ENCODE data around the gene DOCK1.

Gene DOCK1

DNA sequence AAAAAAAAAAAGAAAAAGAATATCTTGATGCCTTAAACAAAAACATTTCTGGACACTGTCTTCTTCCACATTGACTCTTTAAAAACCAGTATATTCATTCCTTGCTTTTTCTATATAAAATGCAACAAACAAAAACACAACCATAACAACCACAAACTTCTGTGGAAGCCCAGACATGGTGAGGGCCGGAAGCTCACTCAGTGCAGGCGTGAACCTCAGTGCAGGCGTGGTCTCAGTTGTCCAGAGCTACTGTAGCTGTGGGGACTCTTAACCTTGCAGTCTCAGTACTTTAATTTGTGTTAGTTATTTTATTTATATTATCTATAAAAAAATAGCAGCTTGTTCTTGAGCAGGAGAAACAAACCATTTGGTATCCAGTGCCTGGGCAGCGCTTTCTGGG is 131.8 kb downstream of the DOCK1 start:
- DNase-seq (ENCODE audit: low spot score), result no peak

DNA sequence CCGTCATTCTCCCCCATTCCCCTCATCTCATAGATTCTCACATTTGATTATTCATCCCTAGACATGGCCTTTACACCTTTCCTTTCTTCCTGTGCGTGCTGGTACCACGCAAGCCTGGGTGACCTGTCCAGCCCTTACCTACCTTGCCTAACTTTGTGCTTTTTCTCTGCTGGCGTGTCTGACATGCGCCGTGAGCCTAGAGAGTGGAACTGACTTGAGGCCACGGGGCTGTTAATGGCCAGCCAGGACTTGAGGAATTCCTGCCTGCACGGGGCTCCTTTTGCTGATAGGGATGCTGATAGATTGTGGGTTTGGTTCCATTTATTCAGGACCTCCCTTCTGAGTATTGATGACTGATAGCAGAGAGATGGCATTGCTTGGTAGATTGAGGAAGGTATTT is 134.2 kb downstream of the DOCK1 start:
- DNase-seq (ENCODE audit: low spot score), result no peak

DNA sequence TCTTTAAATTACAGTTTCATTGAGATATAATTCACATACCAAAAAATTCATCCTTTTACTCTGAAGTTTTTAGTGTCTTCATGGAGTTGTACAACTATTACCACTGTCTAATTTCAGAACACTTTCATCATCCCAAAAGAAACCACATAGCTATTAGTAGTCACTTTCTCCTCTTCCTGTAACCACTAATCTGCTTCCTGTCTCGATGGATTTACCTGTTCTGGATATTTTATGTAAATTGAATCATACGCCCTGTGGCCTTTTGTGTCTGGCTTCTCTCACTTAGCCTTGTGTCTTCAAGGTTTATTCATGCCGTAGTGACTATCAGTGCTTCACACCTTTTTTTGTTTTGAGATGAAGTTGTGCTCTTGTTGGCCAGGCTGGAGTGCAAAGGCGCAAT is 135.5 kb downstream of the DOCK1 start:
- no peak for DNase-seq (ENCODE audit: low spot score)

DNA sequence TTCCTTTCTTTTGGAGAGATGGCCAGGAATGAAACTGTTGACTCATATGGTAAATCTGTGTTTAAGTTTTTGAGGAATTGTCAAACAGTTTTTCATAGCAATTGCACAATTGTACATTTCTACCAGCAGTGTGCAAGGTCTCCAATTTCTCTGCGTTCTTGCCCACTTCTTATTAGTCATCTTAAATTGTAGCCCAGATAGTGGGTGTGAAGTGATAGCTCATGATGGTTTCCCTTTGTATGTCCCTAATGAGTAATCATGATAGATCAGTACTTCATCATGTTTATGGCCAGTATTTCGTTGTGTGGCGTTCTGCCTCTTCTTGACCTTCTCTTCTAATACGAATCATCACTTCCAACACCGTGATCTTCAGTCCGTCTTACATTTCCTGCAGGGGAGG is 136.3 kb downstream of the DOCK1 start:
- no peak for DNase-seq (ENCODE audit: low spot score)

DNA sequence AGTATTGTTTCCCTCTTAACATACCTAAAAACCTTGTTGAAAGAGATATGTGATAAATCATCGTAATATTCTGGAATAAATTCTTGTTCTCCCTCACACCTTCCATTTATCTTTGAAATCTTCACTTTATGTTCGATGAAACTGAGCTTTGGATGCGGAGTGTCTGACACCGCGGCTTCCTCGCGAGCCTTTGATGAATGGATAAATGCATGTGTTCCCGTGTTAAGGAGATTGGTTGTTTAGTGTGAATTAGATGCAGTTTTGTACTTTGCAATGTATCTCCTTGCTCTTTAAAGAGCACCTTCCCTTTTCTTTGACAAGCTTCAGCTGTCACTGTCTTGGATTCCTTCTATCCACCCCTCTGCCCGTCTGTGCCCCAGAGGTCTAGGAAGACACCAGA is 138.1 kb downstream of the DOCK1 start:
- DNase-seq (ENCODE audit: low spot score), result no peak

DNA sequence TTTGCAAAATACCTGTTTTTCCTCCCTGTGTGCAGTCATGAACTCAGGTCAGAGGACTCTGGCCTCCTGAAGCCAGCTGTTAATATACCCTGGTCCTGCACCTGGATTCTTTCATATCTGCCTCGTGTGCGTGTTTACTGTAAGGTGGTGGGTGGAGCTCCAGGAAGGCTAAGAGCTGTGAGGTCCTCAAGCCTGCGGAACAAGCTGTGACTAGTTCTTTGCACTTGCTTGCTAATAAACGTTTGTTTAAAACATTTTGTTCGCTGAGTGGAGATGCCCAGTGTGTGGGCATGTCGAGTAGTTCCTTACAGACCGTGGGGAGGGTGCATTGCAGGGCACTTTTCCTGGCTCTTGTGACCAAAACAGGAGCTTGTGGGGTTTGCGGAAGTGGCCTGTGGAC is 139.0 kb downstream of the DOCK1 start:
- no peak for DNase-seq (ENCODE audit: low spot score)

DNA sequence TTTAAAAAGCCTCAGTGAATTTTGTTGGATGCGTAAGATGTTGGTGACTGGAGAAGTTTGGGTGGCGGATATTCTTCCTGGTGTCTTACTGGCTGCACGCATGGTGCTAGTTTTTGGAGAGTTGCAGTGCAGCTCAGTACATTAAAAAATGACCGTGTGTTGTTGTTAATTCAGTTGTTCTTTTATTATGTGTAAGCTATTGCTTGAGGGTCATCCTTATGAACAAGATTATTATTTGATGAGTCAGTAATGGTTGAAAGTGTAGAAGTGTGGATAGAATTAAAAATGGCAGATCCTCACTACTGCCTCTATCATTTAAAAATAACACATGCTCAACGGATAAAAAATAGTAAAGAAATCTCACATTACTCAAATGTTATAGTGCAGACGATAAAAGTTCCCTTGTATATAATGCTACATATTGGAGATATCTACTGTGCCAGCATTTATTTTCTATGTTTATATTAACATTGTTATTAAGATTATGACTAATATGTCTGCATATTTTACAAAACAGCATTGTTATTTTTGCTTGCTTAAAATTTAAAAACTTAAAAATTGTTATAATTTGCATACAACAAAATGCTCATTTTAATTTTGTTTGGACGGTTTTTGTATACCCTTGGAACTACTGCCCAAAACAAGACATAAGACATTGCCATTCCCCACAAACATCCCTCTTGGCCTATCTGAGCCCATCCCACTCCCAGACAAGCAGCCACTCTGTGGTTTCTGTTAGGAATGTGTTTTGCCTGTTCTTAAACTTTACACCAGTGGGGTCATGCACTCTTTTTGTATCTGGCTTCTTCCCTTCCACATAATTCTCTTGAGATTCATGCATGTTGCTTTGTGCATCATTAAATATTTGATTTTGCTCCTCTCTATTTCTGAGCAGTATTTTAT is 142.0 kb downstream of the DOCK1 start:
- DNase-seq (ENCODE audit: low spot score), result no peak

DNA sequence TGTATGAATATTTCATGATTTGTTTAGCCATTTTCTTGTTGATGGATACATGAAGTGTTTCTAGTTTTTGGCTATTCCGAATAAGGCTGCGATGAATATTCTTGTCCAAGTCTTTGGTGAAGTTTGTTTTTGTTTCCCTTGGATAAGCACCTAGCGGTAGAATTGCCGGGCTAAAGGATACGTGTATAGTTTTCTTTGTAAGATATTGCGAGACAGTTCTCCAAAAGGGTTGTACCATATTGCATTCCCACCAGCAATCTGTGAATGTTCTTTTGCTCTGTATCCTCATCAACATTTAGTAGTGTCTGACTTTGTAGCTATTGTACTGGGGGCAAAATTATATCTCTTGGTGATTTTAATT is 142.6 kb downstream of the DOCK1 start:
- DNase-seq (ENCODE audit: low spot score), result no peak

DNA sequence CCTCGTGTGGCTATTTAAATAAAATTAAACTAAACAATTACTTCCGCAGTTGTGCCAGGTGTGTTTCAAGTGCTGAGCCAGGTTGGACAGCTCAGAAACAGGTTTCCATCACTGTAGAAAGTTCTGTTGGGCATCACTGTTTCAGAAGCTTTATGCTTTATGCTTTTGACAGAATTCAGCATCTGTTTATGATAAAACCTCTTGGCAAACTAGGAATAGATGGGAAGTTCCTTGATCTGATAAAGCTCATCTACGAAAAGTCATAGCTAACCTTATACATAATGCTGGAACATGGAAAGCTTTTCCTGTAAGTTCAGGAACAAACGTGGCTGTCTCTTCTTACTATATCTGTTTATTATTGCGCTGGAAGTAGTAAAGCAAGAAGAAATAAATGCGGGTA is 143.4 kb downstream of the DOCK1 start:
- no peak for DNase-seq (ENCODE audit: low spot score)

DNA sequence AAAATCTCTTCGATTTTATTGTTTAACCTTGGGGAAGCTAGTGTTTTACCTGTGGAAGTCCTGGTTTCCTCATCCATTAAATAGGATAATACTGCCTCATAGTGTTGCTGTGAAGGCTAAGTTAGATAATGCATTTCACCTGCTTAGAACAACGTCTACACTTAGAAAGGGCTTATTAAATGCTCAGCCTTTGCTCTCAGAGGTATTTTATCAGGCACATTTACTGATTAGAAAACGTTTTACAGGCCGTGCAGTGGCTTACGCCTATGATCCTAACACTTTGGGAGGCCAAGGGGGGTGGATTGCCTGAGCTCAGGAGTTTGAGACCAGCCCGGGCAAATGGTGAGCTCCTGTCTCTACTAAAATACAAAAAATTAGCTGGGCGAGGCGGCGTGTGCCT is 146.8 kb downstream of the DOCK1 start:
- no peak for DNase-seq (ENCODE audit: low spot score)

DNA sequence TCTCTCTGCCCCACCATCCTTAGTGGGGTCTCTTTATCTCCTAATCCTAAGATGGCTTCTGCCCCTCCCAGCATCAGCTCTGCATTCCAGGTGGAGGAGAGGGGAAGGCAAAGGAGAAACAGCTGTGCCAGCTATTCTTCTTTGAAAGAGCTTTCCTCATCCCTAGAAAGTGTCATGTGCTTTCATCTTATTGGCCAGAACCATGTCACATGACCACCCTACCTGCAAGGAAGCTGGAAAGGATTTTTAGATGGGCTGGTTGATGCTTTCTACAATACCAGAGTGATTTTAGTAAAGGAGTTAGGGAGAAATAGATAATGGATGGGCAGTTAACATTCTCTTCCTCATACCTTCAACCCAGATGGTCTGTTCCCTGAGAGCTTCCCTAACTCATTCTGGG is 150.0 kb downstream of the DOCK1 start:
- no peak for DNase-seq (ENCODE audit: low spot score)

DNA sequence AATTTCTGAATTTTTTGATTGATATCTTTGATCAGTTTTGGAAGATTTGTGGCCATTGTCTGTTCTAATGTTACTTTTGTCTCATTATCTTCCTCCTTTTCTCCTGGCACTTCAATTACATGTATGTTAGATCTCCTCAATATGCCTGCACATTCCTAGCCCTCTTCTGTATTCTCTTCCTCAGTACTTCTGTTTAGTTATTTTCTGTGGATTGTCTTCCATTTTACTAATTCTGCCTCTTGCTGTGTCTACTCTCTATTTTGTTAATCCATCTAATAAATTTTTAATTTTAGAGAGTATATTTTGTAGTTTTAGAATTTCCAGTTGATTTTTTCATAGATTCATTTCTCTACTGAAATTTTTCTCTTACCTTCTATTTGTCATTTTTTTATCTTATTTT is 154.1 kb downstream of the DOCK1 start:
- DNase-seq (ENCODE audit: low spot score), result no peak

DNA sequence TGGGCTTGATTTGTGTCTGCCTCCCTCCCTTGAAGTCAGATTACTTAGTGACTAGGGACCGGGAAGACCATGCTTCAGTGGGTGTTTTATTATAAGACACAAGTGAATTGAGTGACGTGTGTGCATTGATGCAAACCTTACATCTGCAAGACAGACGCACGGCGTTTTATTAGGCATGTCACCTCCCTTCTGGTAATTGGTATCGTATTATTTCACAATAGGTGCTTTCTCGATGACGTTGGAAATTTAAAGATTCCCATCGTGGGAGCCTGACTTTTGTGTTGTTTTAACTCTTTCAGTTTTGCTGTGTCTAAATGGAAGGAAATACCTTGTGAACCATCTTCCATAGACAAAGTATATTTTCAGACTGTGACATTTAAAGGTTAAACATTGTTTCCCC is 158.5 kb downstream of the DOCK1 start:
- DNase-seq (ENCODE audit: low spot score), result no peak

DNA sequence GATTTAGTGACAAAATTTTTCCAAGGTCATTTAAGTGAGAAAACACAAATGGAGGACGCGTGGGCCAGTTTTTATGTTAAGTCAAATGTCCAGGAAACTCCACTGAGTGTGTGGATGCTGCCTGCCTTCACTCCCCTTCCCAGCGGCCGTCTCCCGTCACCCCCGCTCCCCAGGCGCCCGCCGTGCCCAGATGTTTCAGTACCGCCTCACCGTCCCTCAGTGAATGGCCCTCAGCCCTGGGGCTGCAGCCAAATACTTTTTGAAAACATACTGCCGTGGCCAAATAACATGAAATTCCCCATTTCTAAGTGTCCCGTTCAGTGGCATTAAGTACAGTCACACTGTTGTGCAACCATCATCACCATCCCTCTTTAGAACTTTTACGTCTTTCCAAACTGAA is 159.2 kb downstream of the DOCK1 start:
- no peak for DNase-seq (ENCODE audit: low spot score)

DNA sequence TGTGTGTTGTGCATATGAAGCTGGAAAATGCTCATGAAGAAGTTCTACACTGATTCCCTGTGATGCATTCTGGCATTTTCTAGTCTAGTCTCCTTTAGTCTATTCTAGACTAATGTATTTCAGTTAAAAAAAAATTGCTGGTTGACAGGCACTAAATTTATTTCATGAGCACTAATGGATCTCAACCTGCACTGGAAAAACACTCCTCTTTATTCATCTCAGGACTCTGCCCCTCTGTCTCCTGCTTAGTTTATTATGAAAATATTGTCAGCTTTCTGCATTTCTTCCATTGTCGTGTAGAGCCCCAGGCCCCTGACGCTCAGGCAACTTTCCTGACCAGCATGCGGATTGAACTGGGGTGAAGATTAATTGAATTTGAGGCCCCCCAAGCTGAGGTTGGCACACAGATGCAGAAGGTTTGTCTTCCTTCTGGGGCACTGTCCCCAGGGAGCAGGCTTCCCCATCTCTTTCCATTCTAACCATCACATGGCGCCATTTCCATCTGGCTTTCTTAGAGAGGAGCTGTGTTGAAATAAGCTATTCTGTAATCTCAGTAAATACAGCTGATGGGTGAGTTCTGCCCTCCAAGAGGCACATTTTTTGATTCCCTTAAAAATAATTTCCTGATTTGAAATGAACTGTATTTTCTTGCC is 162.4 kb downstream of the DOCK1 start:
- DNase-seq (ENCODE audit: low spot score), result peak; percentile 16

DNA sequence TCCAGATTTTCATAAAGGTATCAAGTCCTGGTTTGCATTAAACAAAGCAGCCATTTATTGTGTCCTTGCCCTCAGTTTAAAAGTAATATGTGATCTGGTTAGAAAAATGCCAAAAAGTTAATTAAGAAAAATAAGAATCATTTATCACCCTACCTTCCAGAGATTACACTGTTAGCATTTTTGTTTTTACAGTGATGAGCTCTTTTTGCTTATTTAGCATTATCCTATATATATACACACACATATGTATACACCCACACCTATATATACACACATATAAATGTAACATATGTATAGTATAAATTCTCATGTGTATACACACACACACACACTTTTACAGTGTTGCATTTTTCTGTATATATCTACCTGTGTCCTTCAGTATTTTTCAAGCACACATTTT is 163.3 kb downstream of the DOCK1 start:
- no peak for DNase-seq (ENCODE audit: low spot score)

DNA sequence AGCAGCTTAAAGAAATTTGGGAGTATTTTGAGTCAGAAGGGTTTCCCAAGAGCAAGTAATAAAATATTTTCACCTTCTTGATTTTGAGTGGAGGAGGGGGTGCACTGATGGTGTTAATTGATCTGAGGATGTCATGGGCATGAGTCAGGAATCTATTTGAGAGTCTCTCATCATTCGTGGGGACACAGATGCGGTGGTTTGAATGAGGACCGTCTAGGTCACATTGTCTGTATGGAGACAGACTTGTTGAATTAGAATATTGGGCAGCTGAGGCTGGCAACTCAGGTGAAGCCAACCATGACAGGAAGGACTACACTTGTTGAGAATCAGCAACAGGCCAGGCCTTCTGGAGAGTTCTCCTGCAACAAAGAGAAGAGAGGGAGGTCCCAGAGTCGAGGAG is 164.2 kb downstream of the DOCK1 start:
- DNase-seq (ENCODE audit: low spot score), result no peak

DNA sequence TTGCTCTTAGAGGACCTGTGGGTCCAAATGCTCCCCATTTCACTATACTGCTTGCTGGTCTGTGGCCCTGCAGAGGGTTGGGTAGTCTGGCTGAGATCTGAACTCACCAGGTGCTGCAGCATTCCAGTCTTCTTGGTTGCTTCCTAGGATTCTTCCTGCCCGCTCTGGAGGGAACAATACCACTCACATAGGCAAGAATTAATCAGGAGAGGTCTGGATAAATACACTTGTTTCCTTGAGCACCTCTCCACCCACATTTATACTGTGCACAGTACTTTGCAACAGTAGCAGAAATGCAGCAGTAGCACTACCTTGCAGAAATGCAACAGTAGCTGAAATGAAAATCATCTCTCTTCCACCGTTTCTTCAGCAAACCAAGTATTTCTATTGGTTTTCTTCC is 165.9 kb downstream of the DOCK1 start:
- DNase-seq (ENCODE audit: low spot score), result no peak

DNA sequence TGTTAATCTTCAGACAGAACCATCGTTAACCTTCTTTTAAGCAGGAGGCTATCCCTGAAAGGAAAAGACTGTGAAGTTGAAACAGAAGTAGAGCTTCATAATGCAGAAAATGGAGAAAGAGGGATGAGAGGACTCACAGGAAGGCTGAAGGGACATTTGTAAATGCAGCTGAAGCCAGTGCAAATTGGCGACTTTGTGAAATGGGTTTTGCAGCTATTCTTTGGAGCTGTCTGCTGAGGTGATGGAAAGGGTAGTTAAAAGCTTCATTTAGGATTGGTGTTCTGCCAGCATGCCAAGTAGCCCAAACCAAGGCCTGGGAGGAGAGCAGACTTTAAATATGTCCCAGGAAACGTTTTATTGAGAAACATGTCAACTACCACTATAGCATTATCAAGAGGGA is 168.4 kb downstream of the DOCK1 start:
- no peak for DNase-seq (ENCODE audit: low spot score)

DNA sequence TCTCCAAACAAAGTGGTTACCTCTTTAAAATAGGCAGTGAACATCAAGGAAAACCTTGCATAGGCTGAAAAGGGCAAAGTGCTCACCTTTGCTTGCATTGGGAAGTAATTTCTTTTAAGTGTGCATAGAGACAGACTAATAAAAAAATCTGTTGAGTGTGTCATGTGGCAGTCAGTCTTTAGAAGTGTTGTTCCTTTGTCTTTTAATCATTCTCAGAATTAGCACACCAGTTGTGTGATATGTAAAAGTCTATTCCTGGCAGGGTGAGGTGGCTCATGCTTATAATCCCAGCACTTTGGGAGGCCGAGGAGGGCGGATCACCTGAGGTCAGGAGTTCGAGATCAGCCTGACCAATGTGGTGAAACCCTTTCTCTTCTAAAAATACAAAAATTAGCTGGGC is 174.2 kb downstream of the DOCK1 start:
- DNase-seq (ENCODE audit: low spot score), result no peak

DNA sequence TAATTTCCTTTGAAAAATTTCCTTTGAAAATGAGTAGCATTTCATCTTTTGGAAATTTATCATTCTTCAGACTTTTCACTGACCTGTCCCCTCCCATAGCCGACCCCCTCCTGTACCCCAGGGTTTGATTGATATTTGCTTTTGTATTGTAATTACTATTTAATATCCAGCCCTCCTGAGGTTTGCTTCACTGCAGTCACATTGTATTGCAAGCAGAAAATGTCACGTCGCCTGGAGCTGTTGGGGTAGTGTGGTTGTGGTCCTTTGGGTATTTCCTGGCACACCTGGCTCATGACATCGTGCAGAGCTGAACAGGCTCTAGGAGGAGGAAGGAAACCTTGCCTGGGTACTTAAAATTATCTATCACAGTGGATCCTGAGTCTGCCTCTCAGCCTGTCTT is 175.1 kb downstream of the DOCK1 start:
- no peak for DNase-seq (ENCODE audit: low spot score)

DNA sequence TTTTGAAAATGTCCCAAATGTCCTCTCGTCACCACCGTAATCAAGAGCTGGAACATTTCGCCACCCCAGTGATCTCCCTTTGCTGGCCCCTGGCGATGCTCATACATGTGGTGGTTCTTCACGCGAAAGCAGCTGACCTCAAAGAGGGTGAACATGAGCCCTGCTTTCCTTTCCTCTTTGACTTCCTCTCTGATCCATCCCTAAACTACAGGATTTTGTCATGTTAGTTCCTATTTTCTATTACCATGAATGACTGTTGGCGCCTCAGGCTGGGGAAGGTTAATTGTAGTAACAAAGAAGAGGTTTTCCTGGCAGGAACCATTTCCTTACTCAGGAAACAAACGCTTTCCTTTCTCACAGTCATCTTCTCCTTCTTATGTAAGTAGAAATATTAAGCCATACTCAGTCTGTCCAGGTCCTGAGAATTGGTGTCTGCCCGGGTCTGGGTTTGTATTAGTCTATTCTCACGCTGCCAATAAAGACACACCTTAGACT is 176.7 kb downstream of the DOCK1 start:
- DNase-seq (ENCODE audit: low spot score), result no peak

DNA sequence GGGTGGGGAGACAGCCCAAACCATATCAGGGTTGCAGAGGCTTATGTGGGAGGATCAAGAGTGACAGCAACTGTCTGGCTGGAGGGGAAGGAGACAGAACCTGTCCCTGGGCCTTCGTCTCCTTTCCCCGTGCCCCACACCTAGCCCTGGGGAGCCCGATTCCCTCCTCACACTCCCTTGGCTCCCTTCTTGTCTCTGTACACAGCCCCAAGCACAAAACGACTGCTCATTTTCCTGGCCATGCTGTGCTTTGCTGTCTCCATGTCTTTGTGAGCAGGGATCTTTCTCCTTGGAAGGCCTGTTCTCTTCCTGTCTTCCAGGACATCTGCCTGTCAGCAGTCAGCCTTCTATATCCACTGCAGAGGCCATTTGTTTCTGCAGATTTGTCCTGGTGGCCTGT is 177.4 kb downstream of the DOCK1 start:
- DNase-seq (ENCODE audit: low spot score), result no peak

DNA sequence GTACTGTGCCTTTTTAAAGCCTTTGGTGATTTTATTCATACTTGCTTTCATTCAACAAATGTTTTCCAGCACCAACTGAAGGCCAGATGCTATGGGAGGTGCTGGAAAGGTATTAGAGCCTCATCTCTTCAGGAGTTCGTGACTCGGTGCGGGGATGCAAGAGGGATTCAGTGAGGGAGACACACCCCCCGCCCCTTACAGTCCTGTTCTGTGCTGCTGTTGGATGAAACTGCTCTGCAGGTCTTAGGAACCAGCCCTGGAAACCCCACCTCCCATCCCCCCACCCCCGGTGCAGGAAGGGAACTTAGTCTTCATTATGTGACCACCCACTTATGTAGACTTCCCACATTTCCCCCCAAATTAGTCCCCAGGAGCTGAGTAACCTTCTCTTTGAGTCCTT is 180.7 kb downstream of the DOCK1 start:
- no peak for DNase-seq (ENCODE audit: low spot score)

Data from Ammon's horn (tissue), 1 donor.